Ramos (cell line): Measurements from ENCODE around the gene OSGEPL1.

ENCODE experiments used
- in situ Hi-C: fragments of 300-500 bp; cut with MboI; formaldehyde crosslinking; loops from one replicate; pipeline ENCODE4 v1.14.3; 2022; ENCODE audit warnings: low sequenced_read_pairs; ENCODE audit not compliant: unreplicated experiment

The OSGEPL1 gene, protein sequence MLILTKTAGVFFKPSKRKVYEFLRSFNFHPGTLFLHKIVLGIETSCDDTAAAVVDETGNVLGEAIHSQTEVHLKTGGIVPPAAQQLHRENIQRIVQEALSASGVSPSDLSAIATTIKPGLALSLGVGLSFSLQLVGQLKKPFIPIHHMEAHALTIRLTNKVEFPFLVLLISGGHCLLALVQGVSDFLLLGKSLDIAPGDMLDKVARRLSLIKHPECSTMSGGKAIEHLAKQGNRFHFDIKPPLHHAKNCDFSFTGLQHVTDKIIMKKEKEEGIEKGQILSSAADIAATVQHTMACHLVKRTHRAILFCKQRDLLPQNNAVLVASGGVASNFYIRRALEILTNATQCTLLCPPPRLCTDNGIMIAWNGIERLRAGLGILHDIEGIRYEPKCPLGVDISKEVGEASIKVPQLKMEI

DNA sequence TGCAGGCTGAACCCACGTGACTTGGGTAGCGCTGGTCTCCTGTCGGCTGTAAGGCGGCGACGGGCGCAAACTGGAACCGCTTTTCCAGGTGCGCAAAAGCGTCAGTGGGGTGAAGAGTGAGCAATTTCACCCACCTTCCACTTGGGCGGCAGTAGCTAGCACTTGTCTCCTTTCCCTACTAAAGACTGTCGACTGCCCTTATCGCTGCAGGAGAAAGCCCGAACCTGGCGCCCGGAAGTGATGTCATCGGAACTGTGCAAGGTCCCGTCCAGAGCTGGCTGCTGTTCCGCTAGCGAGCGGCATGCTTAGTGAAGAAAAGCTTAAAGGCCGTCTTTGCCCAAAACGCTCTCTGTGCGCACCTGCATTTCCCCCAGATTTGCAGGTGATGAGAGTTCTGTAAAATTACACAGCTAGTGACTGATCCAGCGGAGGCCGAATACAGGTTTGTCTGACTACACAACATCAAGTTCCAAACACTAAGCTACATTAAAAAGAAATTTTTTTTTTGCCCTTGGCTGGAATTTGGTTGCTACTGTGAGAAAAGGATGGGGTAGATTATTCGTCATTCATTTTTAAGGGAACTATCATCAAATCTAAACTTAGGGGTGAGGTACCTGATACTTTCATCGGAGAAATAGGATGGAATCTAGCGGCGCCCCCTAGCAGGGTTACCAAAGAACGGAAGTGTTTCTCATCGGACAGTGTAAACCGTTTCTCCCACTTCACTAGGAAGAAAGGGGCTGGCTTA lies at the start of gene OSGEPL1:
TSS of gene OSGEPL1 (minus strand) at position 242 of the 748 bp plus-strand sequence. CDS start 1,152 bp downstream, outside the sequence.
- in situ Hi-C loops, result loop anchor here (25.0 kb wide), 1 partner anchor 300 kb away; the partner anchor contains the start of gene MSTN

DNA sequence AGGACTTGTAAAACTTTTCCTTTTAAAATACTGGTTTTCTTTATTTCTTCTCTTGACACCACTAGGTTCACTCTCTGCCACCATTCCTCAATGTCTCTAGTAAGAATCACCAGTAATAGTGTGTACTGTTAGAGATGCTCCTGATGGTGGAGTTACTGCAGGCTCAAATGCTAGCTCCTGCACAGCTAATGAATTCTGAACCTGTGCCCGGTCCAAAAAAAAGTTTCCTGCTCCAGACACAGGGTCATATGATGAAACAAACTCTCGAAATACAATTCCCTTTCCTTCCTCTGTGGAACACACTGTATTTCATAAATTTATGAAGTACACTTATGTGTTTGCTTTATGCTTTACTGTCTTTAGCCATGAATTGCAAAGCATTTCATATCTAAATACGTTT lies 40.8 kb upstream of the OSGEPL1 start:
- in situ Hi-C loops, result no loop called here

DNA sequence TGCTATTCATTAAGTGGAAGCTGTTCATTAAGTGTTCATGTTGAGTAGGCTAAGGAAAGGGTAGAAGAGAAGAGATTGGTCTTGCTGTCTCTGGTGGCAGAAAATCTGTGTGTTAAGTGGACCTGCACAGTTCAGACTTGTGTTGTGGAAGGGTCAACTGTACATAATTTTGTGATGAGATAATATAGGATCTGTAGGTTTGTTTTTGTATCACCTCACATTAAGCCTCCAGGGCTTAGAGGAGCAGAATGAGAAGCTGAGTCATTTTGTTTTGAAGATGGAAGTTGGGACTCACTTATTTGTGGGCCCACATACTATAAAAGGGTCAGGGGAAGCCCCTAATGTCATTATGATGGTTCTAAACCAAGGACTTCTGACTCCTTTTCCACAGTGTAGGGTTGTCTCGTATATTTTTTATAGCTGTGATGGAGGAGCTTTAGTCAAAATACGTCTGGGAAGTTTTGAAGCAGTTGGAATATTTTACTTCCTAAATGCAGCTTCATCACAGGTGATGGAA lies 39.9 kb upstream of the OSGEPL1 start:
- in situ Hi-C loops, result no loop called here

DNA sequence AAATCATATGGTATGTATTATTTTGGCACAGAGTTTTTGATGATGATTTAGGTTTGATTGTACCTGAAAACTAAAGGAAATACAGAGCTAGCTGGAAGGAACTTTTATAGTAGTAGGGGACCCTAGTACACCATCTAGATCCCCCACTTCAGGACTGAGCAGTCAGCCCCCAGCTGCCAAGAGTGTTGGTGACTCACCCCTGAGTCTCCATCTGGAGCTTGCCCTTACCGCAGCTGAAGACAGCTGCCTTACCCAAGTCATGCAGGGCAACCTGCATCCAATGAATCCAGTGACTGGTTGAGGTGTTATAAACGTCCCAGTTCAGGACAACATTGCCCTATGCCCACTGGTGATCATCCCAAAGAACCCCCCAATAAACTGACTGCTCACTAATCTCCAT lies 36.9 kb upstream of the OSGEPL1 start:
- in situ Hi-C loops, result no loop called here

DNA sequence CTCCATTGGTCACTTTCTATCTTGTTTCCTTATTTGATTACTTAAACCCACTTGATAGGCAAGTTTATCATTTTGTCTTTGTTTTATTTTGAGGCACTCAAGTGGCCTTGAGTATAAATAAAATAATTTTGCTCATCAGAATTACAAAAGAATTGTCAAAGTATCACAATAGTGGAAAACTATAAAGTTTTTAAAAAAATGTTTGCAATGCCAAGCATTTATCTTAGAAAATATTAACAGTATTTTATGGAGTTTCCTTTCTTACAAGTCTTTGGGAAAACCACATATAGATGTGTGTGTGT lies 36.4 kb upstream of the OSGEPL1 start:
- in situ Hi-C loops, result no loop called here

DNA sequence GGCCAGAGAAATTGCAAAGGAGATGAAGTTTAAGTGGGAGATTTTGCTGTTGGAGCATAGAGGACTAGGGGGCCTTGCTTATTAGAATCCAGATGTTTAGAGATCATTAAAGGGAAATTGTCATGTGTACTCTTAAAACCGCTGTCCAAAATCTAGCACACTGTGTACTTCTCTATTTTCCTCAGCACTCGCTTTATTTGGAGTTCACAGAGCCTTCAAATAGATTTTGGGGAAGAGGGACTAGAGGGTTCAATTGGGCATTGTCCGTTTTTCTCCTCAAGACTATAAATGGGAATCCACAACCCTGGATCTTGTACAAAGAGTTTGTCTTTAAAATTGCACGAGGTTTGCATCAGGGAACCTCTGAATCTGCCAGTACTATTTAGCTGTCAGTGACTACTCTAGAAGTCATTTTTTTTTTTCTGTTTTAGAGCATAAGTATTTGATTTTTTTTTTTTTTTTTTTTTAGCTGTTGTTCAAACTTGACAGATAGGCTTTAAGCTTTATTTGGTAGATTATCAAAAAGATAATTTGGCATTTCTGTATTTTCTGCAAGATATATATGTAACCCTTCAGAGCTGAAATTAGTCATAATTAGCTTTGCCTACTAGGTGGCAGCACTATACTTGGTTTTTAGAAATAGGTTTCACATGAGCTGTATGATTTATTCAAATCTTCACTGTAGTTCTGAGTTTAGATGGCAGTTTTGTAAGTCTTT lies 35.9 kb upstream of the OSGEPL1 start:
- in situ Hi-C loops, result no loop called here

DNA sequence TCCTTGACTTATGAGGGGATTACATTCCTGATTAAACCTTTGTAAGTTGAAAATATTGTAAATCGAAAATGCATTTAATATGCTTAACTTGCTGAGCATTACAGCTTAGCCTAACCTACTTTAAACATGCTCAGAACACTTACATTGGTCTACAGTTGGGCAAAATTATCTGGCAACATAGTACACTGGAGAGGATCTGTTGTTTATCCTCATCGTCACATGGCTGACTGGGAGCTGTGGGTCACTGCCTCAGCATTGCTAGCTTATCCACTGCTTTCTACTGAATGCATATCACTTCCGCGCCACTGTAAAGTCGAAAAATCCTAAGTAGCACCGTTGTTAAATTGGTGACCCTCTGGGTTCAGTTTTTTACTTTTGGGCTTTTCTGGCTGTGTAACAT lies 35.3 kb upstream of the OSGEPL1 start:
- in situ Hi-C loops, result no loop called here

DNA sequence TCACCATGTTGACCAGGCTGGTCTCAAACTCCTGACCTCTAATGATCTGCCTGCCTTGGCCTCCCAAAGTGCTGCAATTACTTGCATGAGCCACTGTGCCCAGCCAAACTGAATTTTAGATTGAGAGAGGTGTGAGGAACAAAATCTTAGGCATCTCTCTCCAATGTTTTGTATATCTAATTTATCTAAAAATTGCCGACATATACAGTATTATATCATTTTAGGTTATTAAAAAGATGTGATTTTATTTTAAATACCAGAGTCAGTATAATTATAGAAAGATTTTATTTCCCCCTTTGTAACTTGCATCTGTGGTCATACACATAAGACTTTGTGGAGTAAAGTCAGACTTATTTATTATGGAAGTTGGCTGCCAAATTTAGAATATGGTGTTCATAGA lies 31.7 kb upstream of the OSGEPL1 start:
- in situ Hi-C loops, result no loop called here

DNA sequence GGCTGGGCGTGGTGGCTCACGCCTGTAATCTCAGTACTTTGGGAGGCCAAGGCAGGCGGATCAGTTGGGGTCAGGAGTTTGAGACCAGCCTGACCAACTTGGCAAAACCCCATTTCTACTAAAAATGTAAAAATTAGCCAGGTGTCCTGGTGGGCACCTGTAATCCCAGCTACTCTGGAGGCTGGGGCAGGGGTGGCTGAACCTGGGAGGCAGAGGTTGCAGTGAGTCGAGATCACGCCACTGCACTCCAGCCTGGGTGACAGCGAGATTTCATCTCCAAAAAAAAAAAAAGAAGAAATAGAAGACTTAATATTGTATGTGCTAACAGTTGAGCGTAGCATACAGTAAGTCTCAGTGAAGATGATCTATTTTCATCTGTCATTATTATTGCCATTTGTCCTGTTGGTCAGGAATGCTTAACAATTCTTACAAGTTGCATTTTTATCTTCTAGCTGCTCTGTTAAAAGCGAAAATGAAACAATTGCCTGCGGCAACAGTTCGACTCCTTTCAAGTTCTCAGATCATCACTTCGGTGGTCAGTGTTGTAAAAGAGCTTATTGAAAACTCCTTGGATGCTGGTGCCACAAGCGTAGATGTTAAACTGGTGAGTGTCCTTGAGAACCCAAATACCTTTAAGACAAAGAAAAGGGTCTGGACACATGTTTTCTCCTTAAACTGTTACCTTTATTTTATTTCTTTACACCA lies 28.9 kb upstream of the OSGEPL1 start:
- in situ Hi-C loops, result no loop called here

DNA sequence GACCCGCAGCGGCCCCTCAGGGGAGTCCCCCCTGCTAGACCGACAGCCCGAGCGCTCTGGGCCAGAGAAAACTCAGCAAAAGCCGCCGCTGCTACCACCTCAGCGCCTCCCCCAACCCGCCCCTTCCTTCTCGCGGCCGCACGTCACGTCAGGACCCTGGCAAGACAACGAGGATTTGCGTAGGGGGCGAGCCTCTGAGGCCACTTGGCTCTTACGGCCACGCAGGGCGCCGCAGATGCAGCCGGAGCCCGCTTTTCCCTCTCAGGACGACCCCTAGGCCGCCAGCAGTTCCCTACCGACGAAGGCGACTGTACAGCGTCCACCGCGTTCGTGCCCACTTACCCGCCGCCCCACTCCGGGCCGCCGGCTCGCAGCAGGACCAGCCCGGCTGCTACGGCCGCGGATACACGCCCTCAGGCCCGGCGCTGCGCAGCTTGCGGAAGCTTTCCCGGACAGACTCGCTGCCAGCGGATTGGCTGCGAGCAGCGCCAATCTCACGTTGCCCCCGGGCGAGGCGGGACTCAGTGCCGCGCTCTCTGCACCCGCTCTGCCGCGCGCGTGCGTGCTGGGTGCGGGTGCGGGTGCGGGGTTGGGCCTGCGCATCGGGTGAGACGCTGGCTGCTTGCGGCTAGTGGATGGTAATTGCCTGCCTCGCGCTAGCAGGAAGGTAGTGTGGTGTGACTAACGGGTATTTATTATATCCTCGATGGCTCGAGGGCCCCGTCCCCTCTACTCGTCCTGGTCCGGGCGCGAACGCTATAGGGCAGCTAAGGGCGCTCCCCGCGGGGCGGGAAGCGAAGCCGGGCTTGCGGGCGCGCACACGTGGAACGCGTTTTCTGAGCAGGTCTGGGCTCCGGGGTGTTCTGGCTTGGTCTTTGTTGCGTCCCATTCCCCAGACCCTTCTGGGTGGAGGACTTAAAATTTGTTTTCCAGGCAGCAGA lies 21.6 kb upstream of the OSGEPL1 start, which contains the start of the genes ORMDL1 and PMS1:
TSS of gene ORMDL1 (minus strand) at position 413 of the 941 bp plus-strand sequence. CDS start 1,744 bp downstream, outside the sequence.
TSS of gene PMS1 (plus strand) at position 524 of the 941 bp plus-strand sequence. CDS start 7,360 bp downstream, outside the sequence.
- in situ Hi-C loops, result no loop called here

DNA sequence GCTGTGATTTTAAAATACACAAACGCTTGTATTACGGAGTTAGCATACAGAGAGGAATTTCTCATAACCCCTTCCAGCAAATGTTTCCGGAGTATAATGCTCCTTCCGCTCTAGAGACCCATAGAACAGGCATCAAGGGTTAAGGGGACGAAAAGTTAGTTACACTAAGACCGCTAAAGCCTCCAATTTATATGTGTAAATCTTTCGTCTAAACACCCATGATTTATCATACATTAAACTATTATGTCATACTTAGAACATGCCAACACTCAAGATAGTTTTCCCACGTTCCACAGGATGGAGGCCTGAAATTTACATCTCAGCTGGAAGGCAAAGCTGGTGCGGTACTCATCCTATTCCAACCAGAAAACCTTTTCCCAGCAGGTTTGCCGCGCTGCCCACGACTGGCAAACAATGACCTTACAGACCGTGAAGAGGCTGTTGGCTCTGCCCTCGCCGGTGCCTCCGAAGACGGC lies 20.9 kb upstream of the OSGEPL1 start:
- in situ Hi-C loops, result no loop called here

DNA sequence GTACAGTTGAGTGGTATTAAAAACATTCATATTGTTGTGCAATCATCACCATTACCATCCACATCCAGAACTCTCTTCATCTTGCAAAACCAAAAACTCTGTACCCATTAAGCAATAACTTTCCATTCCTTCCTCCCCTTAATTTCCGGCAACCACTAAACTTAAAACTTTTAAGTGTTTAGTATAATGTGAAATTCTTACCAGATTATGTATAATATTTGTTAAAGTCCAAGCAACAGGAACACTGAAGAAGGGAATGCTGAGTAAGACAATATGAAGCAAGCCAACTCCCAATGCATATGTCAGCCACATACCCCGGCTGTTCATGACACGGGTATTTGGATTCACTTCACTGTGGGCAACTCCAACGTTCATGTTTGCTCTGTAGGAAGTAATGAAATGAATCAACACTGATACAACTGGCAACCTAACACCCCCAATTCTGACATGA lies 19.7 kb upstream of the OSGEPL1 start:
- in situ Hi-C loops, result no loop called here

DNA sequence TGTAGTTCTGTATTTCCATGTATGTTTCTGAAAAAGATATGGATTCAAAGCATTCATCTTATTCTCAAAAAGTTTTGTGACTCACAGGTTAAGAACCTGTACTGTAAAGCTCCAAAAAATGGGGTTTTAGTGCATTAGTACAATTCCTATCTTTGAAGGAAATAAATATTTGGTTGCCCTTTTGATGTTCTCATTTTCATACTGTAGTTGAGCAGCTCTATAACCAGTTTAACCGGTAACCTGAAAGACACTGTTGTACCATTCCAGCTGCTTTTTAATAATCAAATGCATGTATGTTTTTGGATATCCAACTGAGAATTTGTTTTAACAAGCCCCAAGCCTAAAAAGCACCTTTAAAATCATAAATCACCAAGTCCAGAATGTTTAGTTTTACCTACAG lies 9.6 kb upstream of the OSGEPL1 start:
- in situ Hi-C loops, result loop anchor here (25.0 kb wide), 1 partner anchor 290 kb away; the partner anchor contains the start of gene MSTN

DNA sequence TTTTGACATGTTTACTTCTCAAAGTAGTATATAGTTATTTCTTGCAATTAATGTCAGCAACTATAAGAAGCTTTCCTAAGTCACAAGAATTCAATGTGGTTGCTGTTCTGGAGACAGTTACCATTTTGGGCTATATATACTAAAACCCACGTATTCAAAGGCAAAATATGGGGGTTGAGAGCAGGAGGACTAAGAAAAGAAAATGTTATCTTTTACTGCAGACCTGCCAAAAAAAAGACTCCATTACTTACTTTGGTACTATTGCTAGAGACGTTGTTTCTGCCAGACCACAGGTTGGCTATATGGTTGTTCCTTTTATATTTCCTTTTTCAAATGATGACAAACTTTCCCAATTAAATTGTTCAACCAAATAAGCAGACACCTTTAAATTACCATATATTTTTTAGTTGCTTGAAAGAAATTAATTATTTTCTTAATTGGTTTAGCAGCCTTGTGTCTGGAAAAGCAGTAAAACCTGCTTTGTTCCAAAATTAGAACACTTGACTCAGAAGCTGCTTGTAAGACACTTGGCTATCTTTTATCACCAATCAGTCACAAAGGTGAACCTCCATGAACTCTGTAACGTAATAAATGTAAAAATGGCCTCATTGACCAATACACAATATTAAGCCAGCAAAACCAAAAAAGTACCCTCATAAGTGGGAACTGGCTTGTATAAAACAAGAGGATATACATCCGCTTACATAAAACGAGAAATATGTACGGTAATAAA lies 8.2 kb upstream of the OSGEPL1 start:
- in situ Hi-C loops, result loop anchor here (25.0 kb wide), 1 partner anchor 292 kb away; the partner anchor contains the start of gene MSTN

DNA sequence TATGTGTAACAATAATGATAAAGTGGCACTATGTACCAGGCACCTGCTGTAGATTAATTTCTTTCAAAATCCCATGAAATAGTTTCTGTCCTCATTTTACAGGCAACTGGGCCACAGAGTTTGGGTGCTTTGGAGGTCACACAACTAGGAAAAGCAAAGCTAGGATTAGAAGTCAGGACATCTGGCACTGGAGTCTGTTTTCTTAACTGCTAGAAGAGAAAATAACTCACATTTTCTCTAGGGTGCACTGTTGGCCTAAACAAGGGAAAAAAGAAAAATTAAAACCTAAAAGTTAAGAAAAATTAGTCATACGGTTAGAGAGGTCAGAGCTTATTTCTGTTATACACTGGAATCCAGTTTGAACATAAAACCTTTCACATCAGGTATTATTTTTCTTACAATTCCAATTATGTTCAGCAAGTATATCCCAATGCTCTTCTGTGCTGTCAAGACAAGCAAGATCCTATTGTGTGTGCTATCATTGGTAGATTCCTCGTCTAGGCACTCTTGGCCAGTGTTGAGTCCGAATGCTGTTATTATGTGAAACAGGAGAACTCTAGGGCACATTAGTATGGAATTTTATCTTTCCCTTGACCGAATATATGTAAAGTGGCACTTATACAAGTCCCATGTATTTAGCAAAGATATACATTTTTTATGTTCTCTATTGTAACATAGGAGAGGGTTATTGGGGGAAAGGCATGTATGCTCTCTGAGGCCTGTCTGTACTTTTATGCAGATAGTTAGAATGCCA lies 1.5 kb upstream of the OSGEPL1 start:
- in situ Hi-C loops, result loop anchor here (25.0 kb wide), 1 partner anchor 298 kb away; the partner anchor contains the start of gene MSTN

DNA sequence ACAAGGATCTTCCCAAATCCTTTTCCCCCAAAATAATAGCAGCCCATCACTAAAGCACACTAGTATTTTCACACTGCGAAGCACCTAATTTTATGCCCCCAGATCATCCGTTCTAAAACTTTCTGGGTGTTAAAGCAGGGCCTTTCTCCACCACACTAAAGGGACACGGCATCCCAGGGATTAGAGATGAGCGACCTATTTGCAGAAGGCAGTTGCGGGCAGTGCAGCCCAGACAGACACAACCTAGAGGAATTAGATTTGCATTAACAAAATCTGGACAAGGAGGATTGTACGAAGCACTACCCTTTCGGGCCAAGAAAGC lies 402 bp downstream of the OSGEPL1 start:
- in situ Hi-C loops, result loop anchor here (25.0 kb wide), 1 partner anchor 300 kb away; the partner anchor contains the start of gene MSTN

DNA sequence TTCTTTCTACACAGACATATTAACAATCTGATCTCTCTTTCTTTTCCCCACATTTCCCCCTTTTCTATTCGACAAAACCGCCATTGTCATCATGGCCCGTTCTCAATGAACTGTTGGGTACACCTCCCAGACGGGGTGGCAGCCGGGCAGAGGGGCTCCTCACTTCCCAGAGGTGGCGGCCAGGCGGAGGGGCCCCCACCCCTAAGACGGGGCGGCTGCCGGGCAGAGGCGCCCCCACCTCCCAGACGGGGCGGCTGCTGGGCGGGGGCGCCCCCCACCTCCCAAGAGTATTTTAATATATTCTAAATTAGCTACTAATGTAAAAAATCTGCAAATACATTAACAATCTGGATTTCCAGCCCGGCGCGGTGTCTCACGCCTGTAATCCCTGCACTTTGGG lies 2.4 kb downstream of the OSGEPL1 start:
- in situ Hi-C loops, result loop anchor here (25.0 kb wide), 1 partner anchor 302 kb away; the partner anchor contains the start of gene MSTN
